ENCODE data around the gene TP53I13. TPM values are rescaled to one million over a fixed set of nuclear protein-coding genes. Genes with fewer than 3 reads are reported as not detected.
A peak's percentile ranks its signal among the peaks of the same experiment; 100 is the strongest.

The TP53I13 gene
- polyA plus RNA-seq, 1 experiment = 17.8 TPM

GRCh38 chr17:29621751-29622194 lies 53.3 kb downstream of the TP53I13 start:
- no peak for DNase-seq (ENCODE audit: low read depth, low spot score)
- Histone ChIP-seq H3K27ac (ENCODE audit: low read depth, low read length) (no peak overlapping the region), H3K9me3 (ENCODE audit: control insufficient read depth, insufficient read depth, low read length) (no peaks in the 10 kb centered on the region; the same call in 1 of the 2 replicates), H3K27me3 (ENCODE audit: control insufficient read depth, insufficient read depth, low read length) (no peaks in the 10 kb centered on the region), H3K4me3 (ENCODE audit: low read depth, low read length) (peak overlapping the region; percentile 77)
- no peak for TF ChIP-seq CTCF (IDR thresholded peaks at IDR 0.05; ENCODE audit: low read depth, low read length)
- CTCF ChIA-PET = interaction anchor here (0.6 to 1.1 kb wide), 3 partner anchors 18 to 477 kb away, joined by 3 to 5 read pairs (median 3); no protein-coding TSS in a partner anchor
- POLR2A ChIA-PET = no interaction called here

Other genes with a start within 250 kb of the TP53I13 start
- 27.6 and 34.2 TPM in 2 replicates for gene TAOK1, start 178.3 kb upstream of the TP53I13 start, polyA plus RNA-seq (2011; rRNA removed)
- gene ABHD15, start 1.7 kb upstream of the TP53I13 start, polyA plus RNA-seq (2011; rRNA removed) = 5.3 and 5.4 TPM in 2 replicates
- gene GIT1, start 20.9 kb downstream of the TP53I13 start, polyA plus RNA-seq (2011; rRNA removed) = 20.7 and 24.5 TPM in 2 replicates
- gene ANKRD13B, start 24.4 kb downstream of the TP53I13 start, polyA plus RNA-seq (2011; rRNA removed) = 2.5 and 2.7 TPM in 2 replicates
- 8.8 and 9.3 TPM in 2 replicates for gene CORO6, start 54.2 kb downstream of the TP53I13 start, polyA plus RNA-seq (2011; rRNA removed)